ENCODE data around the gene SLC4A2.

The SLC4A2 gene

GRCh38 chr7:151089893-151090730 is 30.7 kb downstream of the SLC4A2 start:
- TF ChIP-seq CTCF (IDR thresholded peaks at IDR 0.05; ENCODE audit: low read depth, low read length, missing control alignments), result no peak
- H3K4me3 ChIP-seq (replicated peaks; ENCODE audit: low read depth, low read length), result peak overlapping the region; percentile 97
- no peak for DNase-seq (ENCODE audit: extremely low read depth, low read depth)

GRCh38 chr7:151091003-151091402 is 31.6 kb downstream of the SLC4A2 start:
- no peak for DNase-seq (ENCODE audit: extremely low read depth, low read depth)
- H3K4me3 ChIP-seq (replicated peaks; ENCODE audit: low read depth, low read length), result no peak overlapping the region
- no peak for TF ChIP-seq CTCF (IDR thresholded peaks at IDR 0.05; ENCODE audit: low read depth, low read length, missing control alignments)

- H3K4me3 ChIP-seq (replicated peaks; ENCODE audit: low read depth, low read length), result no peak overlapping the region
- DNase-seq (ENCODE audit: extremely low read depth, low read depth), result no peak
- TF ChIP-seq CTCF (IDR thresholded peaks at IDR 0.05; ENCODE audit: low read depth, low read length, missing control alignments), result peak; percentile 72
These were observed 32.0 kb downstream of the SLC4A2 start for GRCh38 chr7:151091431-151091830.

GRCh38 chr7:151091988-151092387 is 32.6 kb downstream of the SLC4A2 start:
- no peak overlapping the region for H3K4me3 ChIP-seq (replicated peaks; ENCODE audit: low read depth, low read length)
- DNase-seq (ENCODE audit: extremely low read depth, low read depth), result no peak
- no peak for TF ChIP-seq CTCF (IDR thresholded peaks at IDR 0.05; ENCODE audit: low read depth, low read length, missing control alignments)

- no peak for DNase-seq (ENCODE audit: extremely low read depth, low read depth)
- no peak for TF ChIP-seq CTCF (IDR thresholded peaks at IDR 0.05; ENCODE audit: low read depth, low read length, missing control alignments)
- no peak overlapping the region for H3K4me3 ChIP-seq (replicated peaks; ENCODE audit: low read depth, low read length)
These were observed 34.4 kb downstream of the SLC4A2 start for GRCh38 chr7:151093748-151094147.

- no peak overlapping the region for H3K4me3 ChIP-seq (replicated peaks; ENCODE audit: low read depth, low read length)
- no peak for DNase-seq (ENCODE audit: extremely low read depth, low read depth)
- TF ChIP-seq CTCF (IDR thresholded peaks at IDR 0.05; ENCODE audit: low read depth, low read length, missing control alignments), result no peak
These were observed 35.3 kb downstream of the SLC4A2 start for GRCh38 chr7:151094675-151095074.
